Left hindlimb (tissue), 1 donor: ENCODE measurements around the gene C12orf60.

Experiments
- DNase-seq: peaks from one replicate; pipeline ENCODE4 v3.0.0-alpha.2; 2018

Gene C12orf60

GRCh38 chr12:14777271-14777670 lies 26.2 kb upstream of the C12orf60 start:
- DNase-seq: no peak

- no peak for DNase-seq
Observed at GRCh38 chr12:14779834-14780233, 23.6 kb upstream of the C12orf60 start.

- DNase-seq: no peak
Observed at GRCh38 chr12:14780859-14781258, 22.6 kb upstream of the C12orf60 start.

GRCh38 chr12:14781563-14781962 lies 21.9 kb upstream of the C12orf60 start:
- DNase-seq: no peak

GRCh38 chr12:14782756-14783155 lies 20.7 kb upstream of the C12orf60 start:
- DNase-seq: no peak

GRCh38 chr12:14784471-14784870 lies 19.0 kb upstream of the C12orf60 start:
- no peak for DNase-seq

GRCh38 chr12:14785568-14785967 lies 17.9 kb upstream of the C12orf60 start:
- DNase-seq: no peak

GRCh38 chr12:14795028-14795448 lies 8.4 kb upstream of the C12orf60 start:
- DNase-seq: no peak

- DNase-seq: no peak
Observed at GRCh38 chr12:14802247-14802646, 1.2 kb upstream of the C12orf60 start.

- no peak for DNase-seq
Observed at GRCh38 chr12:14802721-14803010, 804 bp upstream of the C12orf60 start.

- no peak for DNase-seq
Observed at GRCh38 chr12:14803830-14804160, 325 bp downstream of the C12orf60 start.

- no peak for DNase-seq
Observed at GRCh38 chr12:14810167-14810952, 6.9 kb downstream of the C12orf60 start.

- DNase-seq: no peak
Observed at GRCh38 chr12:14810953-14811483, 7.5 kb downstream of the C12orf60 start.

GRCh38 chr12:14811486-14811885 lies 8.0 kb downstream of the C12orf60 start:
- DNase-seq: no peak

GRCh38 chr12:14814014-14814413 lies 10.5 kb downstream of the C12orf60 start, which contains the start of gene SMCO3:
Gene SMCO3, minus strand, starts transcription at chr12:14814182. Its CDS starts 7,502 bp downstream, at chr12:14806680.
- DNase-seq: no peak

- DNase-seq: no peak
Observed at GRCh38 chr12:14824012-14824634, 20.7 kb downstream of the C12orf60 start.

- DNase-seq: no peak
Observed at GRCh38 chr12:14825256-14825655, 21.8 kb downstream of the C12orf60 start.

- no peak for DNase-seq
Observed at GRCh38 chr12:14826491-14826890, 23.0 kb downstream of the C12orf60 start.

- no peak for DNase-seq
Observed at GRCh38 chr12:14827043-14827442, 23.6 kb downstream of the C12orf60 start.

- no peak for DNase-seq
Observed at GRCh38 chr12:14828892-14829291, 25.4 kb downstream of the C12orf60 start.

GRCh38 chr12:14833336-14833735 lies 29.9 kb downstream of the C12orf60 start:
- DNase-seq: no peak

- no peak for DNase-seq
Observed at GRCh38 chr12:14833952-14834351, 30.5 kb downstream of the C12orf60 start.

GRCh38 chr12:14834509-14834908 lies 31.0 kb downstream of the C12orf60 start:
- no peak for DNase-seq
